Prostate gland (tissue), 2 donors: ENCODE measurements around the gene IGLL5. TPM values are rescaled to one million over a fixed set of nuclear protein-coding genes. Genes with fewer than 3 reads are reported as not detected.

Source experiments
- DNase-seq: peaks from one replicate; pipeline ENCODE4 v3.0.0-alpha.2; 2019; ENCODE audit warnings: low spot score
- H3K27ac ChIP-seq, 2 donors: fragments of 200-600 bp; sonication (generic); 2 replicates each; pipeline ENCODE4 v1.5.1; 2017 to 2019
- H3K27me3 ChIP-seq: fragments of 200-600 bp; sonication (generic); replicated peaks from 2 replicates; pipeline ENCODE4 v1.5.1; 2019; ENCODE audit not compliant: insufficient read depth
- H3K36me3 ChIP-seq, 2 donors: fragments of 200-600 bp; sonication (generic); 1 replicate in 1 of 2; 2 replicates in 1 of 2; pipeline versions ENCODE4 v1.5.1 to v1.8.1; 2017 to 2019
- H3K4me1 ChIP-seq: fragments of 200-600 bp; sonication (generic); replicated peaks from 2 replicates; pipeline ENCODE4 v1.5.1; 2019
- H3K4me3 ChIP-seq, 2 donors: fragments of 200-600 bp; sonication (generic); 2 replicates each; pipeline ENCODE4 v1.5.1; 2017 to 2019
- H3K9me3 ChIP-seq: fragments of 200-600 bp; sonication (generic); 2 replicates; pipeline ENCODE4 v1.5.1; 2017
- CTCF ChIP-seq, 4 experiments: fragments of 200-600 bp in 2 of 4; fragments of 450-650 bp in 2 of 4; sonication (generic) in 2 of 4; IDR thresholded peaks; 1 replicate in 3 of 4; 2 replicates in 1 of 4; pipeline ENCODE4 v1.5.1; 2016 to 2019; ENCODE audit warnings: antibody characterized with exemption in 4 of 4, mild to moderate bottlenecking in 2 of 4, moderate library complexity in 2 of 4
- POLR2A ChIP-seq: fragments of 450-650 bp; IDR thresholded peaks from one replicate; pipeline ENCODE4 v1.6.1; 2016; ENCODE audit warnings: antibody characterized with exemption, mild to moderate bottlenecking
- POLR2AphosphoS5 ChIP-seq: sonication (generic); formaldehyde crosslinking; IDR thresholded peaks from one replicate; pipeline ENCODE4 v1.6.1; 2017; ENCODE audit warnings: antibody characterized with exemption
- WGBS: methylation state at CpG from one replicate; pipeline ENCODE4 v1.1.5; 2018; 5-methylcytosine and 5-hydroxymethylcytosine counted together
- intact Hi-C: fragments of 100-400 bp; cut with DNase I; formaldehyde crosslinking; loops from one replicate; pipeline ENCODE4 v1.14.2; 2022
- total RNA-seq, 2 donors: library from RNA; depleted of rRNA; stranded (reverse); fragments of >200 nt; gene quantifications; one replicate each; pipeline ENCODE4 v1.1.0, GENCODE V29; 2016

Gene IGLL5
- total RNA-seq, 2 donors from 2014 or later = not detected

DNA sequence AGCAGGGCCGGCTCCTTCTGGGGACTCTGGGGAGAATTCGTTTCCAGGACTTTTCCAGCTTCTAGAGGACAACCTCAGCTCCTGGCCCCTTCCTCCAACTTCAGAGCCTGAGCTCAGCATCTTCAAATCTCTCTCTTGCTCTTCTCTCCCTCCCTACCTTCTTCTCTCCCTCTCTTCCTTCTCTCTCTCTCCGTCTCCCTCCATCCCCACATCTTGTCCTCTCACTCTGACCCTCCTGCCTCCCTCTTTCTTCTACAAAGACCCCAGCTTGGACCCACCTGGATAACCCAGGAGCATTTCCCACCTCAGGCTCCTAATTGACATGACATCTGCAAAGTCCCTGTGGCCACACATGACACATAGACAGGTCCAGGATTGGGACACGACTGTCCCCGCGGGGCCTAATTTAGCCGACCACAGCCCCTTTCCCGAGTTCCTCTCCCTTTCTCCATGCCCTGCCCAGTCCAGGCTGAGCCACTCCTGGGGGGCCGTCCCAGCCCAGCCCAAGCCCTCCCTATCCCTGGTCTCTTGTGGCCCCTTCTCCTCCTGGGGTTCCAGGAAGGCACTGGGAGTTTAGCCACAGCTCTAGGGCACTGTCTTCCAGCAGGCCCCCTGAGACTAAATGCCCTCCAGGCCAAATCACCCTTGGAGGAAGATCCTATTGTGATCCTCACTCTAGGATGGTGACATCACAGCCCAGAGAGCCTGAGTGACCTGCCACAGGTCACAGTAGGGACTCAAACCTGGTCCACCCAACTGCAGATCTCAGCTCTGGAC is 36.9 kb downstream of the IGLL5 start:
- Histone ChIP-seq H3K4me1 (peaks cover 4% of the 10 kb centered on the region), H3K27me3 (no peaks in the 10 kb centered on the region), H3K4me3 (no peak overlapping the region), H3K9me3 (no peaks in the 10 kb centered on the region), H3K36me3 (no peaks in the 10 kb centered on the region), H3K27ac (no peak overlapping the region)
- no peak for TF ChIP-seq POLR2A
- TF ChIP-seq POLR2AphosphoS5 = no peak
- no peak for TF ChIP-seq CTCF (IDR thresholded peaks at IDR 0.05)
- DNase-seq = no peak
- intact Hi-C loops = no loop called here
- 96% methylated on average over 9 of the region's 9 CpGs for WGBS

- peaks cover 4% of the 10 kb centered on the region for H3K4me1 ChIP-seq
- 67% methylated on average over 14 of the region's 14 CpGs for WGBS
- no peaks in the 10 kb centered on the region for H3K27me3 ChIP-seq
- no peak for DNase-seq
- intact Hi-C loops = no loop called here
- no peak overlapping the region for H3K27ac ChIP-seq
- H3K4me3 ChIP-seq = no peak overlapping the region
- H3K9me3 ChIP-seq = no peaks in the 10 kb centered on the region
- no peaks in the 10 kb centered on the region for H3K36me3 ChIP-seq
- TF ChIP-seq CTCF (IDR thresholded peaks at IDR 0.05) (no peak), POLR2AphosphoS5 (no peak), POLR2A (no peak)
These were observed 37.7 kb downstream of the IGLL5 start for GRCh38 chr22:22925146-22925804.

GRCh38 chr22:22925805-22926369 is 38.3 kb downstream of the IGLL5 start:
- Histone ChIP-seq H3K27me3 (no peaks in the 10 kb centered on the region), H3K4me1 (peaks cover 4% of the 10 kb centered on the region), H3K27ac (no peak overlapping the region), H3K36me3 (no peaks in the 10 kb centered on the region), H3K9me3 (no peaks in the 10 kb centered on the region), H3K4me3 (no peak overlapping the region)
- TF ChIP-seq POLR2AphosphoS5 (no peak), POLR2A (no peak), CTCF (IDR thresholded peaks at IDR 0.05) (no peak)
- 25% methylated on average over 8 of the region's 8 CpGs for WGBS
- DNase-seq = no peak
- intact Hi-C loops = no loop called here

DNA sequence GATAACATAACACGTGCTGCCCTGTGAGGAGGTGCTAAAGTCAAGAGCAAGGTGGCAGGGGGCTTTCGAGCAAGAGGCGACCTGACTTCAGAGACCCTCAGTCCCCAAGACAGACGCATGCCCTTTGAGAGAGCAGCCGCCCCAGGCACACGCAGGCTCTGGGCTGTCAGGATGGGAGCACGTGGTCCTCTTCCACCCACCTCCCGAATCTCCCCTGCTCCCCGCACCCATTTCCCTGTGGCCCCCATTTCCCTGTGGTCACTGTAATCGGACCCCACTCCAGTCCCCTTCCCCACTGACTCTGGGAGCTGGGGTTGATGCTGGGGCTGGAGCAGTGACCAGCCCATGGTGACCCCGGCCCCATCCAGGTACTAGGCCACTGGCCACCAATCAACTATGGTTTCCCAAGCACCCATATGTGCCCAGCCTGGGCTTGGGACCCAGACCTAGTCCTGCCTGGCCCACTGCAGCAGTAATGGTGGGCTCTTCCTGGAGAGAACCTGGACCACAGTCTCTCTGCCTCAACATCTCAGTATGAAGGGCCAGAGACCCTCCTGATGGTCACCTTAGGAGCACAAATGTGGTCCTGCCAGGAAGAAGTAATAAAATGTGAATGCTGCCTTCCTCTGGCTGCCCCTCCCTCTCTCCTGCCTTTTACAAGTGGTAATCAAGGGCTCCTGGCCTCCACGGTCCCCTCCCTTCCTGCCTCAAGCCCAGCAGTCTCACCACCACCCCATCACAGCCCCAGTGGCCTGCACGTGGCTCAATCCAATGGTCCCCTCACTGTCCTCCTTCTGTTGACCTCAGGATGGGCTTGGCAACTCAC is 39.0 kb downstream of the IGLL5 start:
- 75% methylated on average over 13 of the region's 13 CpGs for WGBS
- Histone ChIP-seq H3K27ac (no peak overlapping the region), H3K4me1 (peaks cover 4% of the 10 kb centered on the region), H3K9me3 (no peaks in the 10 kb centered on the region), H3K36me3 (no peaks in the 10 kb centered on the region), H3K27me3 (no peaks in the 10 kb centered on the region), H3K4me3 (no peak overlapping the region)
- intact Hi-C loops = no loop called here
- TF ChIP-seq CTCF (IDR thresholded peaks at IDR 0.05) (no peak), POLR2AphosphoS5 (no peak), POLR2A (no peak)
- no peak for DNase-seq
